Bronchus fibroblast of lung (primary cell): ENCODE data around the gene ZNF232. TPM values are rescaled to one million over a fixed set of nuclear protein-coding genes. Genes with fewer than 3 reads are reported as not detected.

Experiments used
- total RNA-seq: library from RNA; depleted of rRNA; stranded (reverse); fragments of >200 nt; gene quantifications from 2 replicates; pipeline ENCODE4 v1.2.3, GENCODE V29; 2015

The ZNF232 gene
- total RNA-seq, result 10.1 and 11.0 TPM in 2 replicates

DNA sequence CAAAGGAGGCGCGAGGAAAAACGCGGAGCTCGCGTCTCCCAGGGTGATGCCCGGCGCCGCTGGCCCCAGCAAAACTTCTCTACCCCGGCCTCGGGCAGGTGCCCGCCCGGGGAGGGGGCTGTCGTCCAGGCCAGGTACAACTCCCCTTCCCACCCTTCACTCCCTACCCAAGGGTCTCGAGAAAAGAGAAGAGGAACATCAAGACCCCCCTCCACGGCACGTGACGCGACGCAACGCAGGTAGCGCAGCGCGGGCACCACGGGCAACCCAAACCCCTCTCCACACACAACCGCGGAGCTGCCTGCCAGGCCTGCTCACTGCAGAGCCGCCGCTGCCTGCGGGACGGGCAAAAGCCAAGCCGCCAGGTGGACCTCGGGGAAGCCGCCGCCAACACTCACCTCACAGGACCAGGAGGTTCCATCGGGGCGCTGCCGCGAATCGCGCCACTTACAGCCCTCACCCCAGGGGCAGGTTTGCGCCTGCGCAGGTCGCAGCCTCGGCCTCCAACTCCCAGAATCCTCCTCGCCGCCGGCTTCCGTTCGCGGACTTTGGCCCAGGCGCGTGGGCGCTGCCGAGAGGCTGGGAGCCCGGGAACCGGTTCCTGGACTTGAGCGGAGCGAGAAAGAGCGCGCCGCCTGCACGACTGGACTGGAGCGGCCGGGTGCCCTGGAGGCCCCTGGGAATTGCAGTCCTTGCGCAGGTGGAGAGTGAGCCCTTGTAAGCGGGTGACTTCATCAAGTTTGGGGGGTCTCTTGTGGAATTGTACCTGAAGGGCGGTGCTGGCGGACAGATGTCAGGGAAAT lies at the start of gene ZNF232:
Gene ZNF232, minus strand, starts transcription at position 477 of the 803 bp plus-strand sequence. Its CDS starts 56 bp downstream, at position 421.

DNA sequence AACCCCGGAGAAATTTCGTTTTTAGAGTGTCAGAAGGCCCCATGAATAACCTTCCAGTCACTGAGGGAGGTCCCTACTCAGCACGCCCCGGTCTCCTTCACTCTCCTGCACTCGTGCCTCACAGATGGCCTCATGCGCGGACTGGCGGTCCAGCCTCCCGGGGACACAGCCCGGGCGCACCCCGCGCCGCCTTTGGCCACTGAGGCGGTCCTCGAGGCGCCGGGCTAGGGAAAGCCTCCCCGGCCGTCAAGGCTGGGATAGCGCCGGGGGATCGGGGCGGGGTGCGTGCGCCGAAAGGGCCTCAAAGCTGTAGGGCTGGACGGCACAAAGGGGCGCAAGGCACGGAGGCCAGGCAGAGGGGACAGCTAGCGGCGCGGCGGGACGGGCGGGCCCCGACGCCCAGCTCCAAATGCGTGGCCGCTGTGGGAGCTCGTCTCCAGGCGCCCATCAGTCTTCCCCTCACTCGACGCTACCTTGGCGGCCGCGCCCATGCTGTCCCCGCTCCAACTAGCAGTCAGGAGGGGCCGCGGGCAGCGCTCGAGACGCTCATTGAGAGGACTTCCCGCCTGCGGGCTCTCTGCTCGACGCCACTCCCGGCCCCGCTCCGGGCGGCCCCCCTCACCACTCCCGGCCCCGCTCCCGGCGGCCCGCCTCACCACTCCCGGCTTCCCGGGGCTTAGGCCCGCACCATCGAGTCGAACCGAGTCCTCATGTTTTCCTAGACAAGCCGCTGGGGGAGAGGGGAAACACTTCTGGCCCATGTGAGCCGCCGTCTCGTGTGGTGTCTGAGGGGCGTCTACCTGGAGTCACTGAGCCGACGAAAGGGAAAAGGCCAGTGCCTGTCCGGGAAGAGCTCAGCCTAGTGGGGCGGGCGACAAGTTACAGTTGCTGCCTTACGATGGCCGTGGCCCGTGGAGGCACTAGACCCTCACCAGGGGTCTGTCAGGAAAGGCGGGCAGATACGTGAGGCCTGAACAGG lies 4.3 kb upstream of the ZNF232 start, which contains the start of gene USP6:
Gene USP6, plus strand, starts transcription at position 360 of the 979 bp plus-strand sequence. CDS start 14,336 bp downstream, outside the sequence.

DNA sequence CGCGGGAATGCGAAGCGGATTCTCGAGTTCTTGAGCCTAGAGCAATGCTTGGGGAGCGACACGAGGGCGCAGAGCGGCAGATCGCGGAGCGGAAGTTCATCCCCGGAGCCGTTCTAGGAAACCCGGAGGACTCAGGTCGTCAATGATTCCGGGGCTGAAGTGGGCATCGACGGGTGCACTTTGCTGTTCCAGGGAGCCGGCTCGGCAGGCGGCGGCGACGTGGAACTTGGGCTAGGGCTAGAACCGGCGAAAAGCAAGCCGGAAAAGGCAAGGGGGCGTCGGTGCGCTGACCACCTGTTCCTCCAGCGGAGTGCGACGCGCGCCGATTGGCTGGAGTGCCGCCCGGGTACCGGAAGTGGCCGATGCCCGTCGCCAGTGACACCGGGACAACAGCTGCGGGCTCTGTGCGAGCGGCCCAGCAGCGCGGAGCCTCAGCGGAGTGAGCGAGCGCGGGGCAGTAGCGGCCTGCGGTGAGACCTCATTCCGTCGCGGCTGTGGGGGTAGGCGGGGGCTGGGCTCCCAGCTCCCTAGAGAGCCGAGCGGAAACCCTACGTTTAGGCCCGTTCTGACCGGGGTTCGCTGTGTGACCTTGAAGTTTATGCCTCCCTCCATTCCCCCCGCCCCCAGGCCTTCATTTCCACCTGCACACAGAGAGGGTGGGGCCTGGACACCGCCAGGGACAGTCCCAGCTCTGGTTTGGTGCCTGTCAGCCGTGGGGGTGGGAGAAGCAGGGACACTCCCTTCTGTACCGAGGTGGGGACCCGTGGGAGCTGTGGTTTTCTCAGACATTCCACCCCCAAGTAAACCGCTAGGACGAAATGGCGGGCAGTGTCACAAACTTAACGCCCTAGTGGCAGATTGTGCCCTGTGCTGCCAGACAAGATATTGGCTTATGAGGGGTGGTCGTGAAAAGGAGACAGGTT lies 33.3 kb downstream of the ZNF232 start, which contains the start of gene ZFP3:
Gene ZFP3, plus strand, starts transcription at position 362 of the 923 bp plus-strand sequence. CDS start 13,038 bp downstream, outside the sequence.

Other genes starting within 250 kb of the ZNF232 start
- 2.5 and 4.0 TPM in 2 replicates for gene C17orf107, start 212.3 kb downstream of the ZNF232 start, total RNA-seq
- gene CHRNE, start 208.8 kb downstream of the ZNF232 start, total RNA-seq, result 0.74 and 1.2 TPM in 2 replicates
- gene GP1BA, start 179.6 kb downstream of the ZNF232 start, total RNA-seq, result not detected in 2 replicates
- gene SLC25A11, start 171.8 kb downstream of the ZNF232 start, total RNA-seq, result 66.7 and 77.0 TPM in 2 replicates
- 50.3 and 53.8 TPM in 2 replicates for gene RNF167, start 171.6 kb downstream of the ZNF232 start, total RNA-seq
- gene PFN1, start 163.3 kb downstream of the ZNF232 start, total RNA-seq, result 2,381 and 2,852 TPM in 2 replicates
- gene ENO3, start 160.8 kb downstream of the ZNF232 start, total RNA-seq, result 0.74 and 1.8 TPM in 2 replicates
- gene SPAG7, start 144.1 kb downstream of the ZNF232 start, total RNA-seq, result 59.6 and 59.9 TPM in 2 replicates
- 18.7 and 20.3 TPM in 2 replicates for gene CAMTA2, start 124.2 kb downstream of the ZNF232 start, total RNA-seq
- 0.17 and 0.74 TPM in 2 replicates for gene INCA1, start 114.4 kb downstream of the ZNF232 start, total RNA-seq
- gene KIF1C, start 113.9 kb downstream of the ZNF232 start, total RNA-seq, result 39.5 and 44.4 TPM in 2 replicates
- 0.15 TPM in 1 of 2 replicates, not detected in the other for gene SLC52A1, start 76.5 kb downstream of the ZNF232 start, total RNA-seq
- 0.67 and 0.89 TPM in 2 replicates for gene ZFP3, start 33.4 kb downstream of the ZNF232 start, total RNA-seq
- gene USP6, start 4.2 kb upstream of the ZNF232 start, total RNA-seq, result 0.15 and 0.17 TPM in 2 replicates
- 4.9 and 5.4 TPM in 2 replicates for gene ZNF594, start 80.0 kb upstream of the ZNF232 start, total RNA-seq
- not detected in 2 replicates for gene SCIMP, start 123.0 kb upstream of the ZNF232 start, total RNA-seq
- 18.0 and 21.5 TPM in 2 replicates for gene RABEP1, start 170.4 kb upstream of the ZNF232 start, total RNA-seq